Activated naive CD4-positive, alpha-beta T cell treated with anti-CD3 and anti-CD28 coated beads, Interleukin-2, amount 50 U/mL, for 24 hours (primary cell): ENCODE data around the gene SPATS1.
"Not testable (repeated sequence)": the region's sequence is repeated elsewhere in the genome, so short reads cannot be mapped to it uniquely, and the experiment has no call there.

Source experiments
- H3K27ac Mint-ChIP-seq: one replicate; pipeline ENCODE4 v1.8.0; 2021; ENCODE audit warnings: mild to moderate bottlenecking, mixed read lengths
- H3K27me3 Mint-ChIP-seq: one replicate; pipeline ENCODE4 v1.8.0; 2021; ENCODE audit warnings: mixed read lengths
- H3K36me3 Mint-ChIP-seq: one replicate; pipeline ENCODE4 v1.8.0; 2021; ENCODE audit warnings: mixed read lengths
- H3K4me1 Mint-ChIP-seq: one replicate; pipeline ENCODE4 v1.8.0; 2021; ENCODE audit warnings: mixed read lengths
- H3K4me3 Mint-ChIP-seq: one replicate; pipeline ENCODE4 v1.8.0; 2021; ENCODE audit warnings: mild to moderate bottlenecking, mixed read lengths
- H3K9me3 Mint-ChIP-seq: one replicate; pipeline ENCODE4 v1.8.0; 2021; ENCODE audit warnings: mixed read lengths

The SPATS1 gene

GRCh38 chr6:44327760-44328159 lies 14.7 kb upstream of the SPATS1 start:
- Mint-ChIP-seq H3K4me3 (no peak overlapping the region), H3K9me3 (no peaks in the 10 kb centered on the region), H3K4me1 (no peaks in the 10 kb centered on the region), H3K36me3 (no peaks in the 10 kb centered on the region), H3K27me3 (peaks cover 9% of the 10 kb centered on the region), H3K27ac (no peak overlapping the region)

DNA sequence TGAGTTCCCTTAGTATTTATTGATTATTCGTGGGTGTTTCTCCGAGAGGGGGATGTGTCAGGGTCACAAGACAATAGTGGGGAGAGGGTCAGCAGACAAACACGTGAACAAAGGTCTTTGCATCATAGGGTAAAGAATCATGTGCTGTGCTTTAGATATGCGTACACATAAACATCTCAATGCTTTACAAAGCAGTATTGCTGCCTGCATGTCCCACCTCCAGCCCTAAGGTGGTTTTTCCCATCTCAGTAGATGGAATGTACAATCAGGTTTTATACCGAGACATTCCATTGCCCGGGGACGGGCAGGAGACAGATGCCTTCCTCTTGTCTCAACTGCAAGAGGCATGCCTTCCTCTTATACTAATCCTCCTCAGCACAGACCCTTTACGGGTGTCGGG lies 14.2 kb upstream of the SPATS1 start:
- H3K27ac Mint-ChIP-seq, H3K27me3 Mint-ChIP-seq, H3K4me1 Mint-ChIP-seq, H3K9me3 Mint-ChIP-seq, H3K36me3 Mint-ChIP-seq, H3K4me3 Mint-ChIP-seq: not testable (repeated sequence)

DNA sequence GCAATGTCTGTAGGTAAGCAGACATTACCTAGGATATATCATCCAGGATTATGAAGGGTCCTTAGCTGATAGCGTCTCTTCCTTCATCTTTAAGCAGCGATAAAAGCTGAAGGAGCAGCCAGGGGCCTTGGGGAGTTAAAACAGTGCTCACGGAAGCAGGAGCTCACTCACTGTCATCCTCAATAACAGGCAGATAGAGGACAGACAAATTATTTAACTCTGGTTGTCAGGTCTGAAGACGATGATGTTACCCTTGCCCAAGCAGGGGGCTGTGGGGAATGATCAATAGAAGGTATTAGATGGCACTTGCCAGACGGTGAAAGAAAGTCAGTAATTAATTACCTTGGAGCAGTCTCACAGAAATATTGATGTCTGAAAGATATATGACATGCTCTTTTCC lies 12.6 kb upstream of the SPATS1 start:
- no peaks in the 10 kb centered on the region for H3K36me3 Mint-ChIP-seq
- H3K9me3 Mint-ChIP-seq: no peaks in the 10 kb centered on the region
- no peak overlapping the region for H3K27ac Mint-ChIP-seq
- H3K27me3 Mint-ChIP-seq: peaks cover 9% of the 10 kb centered on the region
- no peak overlapping the region for H3K4me3 Mint-ChIP-seq
- no peaks in the 10 kb centered on the region for H3K4me1 Mint-ChIP-seq

- Mint-ChIP-seq H3K4me3 (no peak overlapping the region), H3K4me1 (no peaks in the 10 kb centered on the region), H3K36me3 (no peaks in the 10 kb centered on the region), H3K9me3 (no peaks in the 10 kb centered on the region), H3K27me3 (peaks cover 9% of the 10 kb centered on the region), H3K27ac (no peak overlapping the region)
Measured at GRCh38 chr6:44332585-44332984, 9.9 kb upstream of the SPATS1 start.

DNA sequence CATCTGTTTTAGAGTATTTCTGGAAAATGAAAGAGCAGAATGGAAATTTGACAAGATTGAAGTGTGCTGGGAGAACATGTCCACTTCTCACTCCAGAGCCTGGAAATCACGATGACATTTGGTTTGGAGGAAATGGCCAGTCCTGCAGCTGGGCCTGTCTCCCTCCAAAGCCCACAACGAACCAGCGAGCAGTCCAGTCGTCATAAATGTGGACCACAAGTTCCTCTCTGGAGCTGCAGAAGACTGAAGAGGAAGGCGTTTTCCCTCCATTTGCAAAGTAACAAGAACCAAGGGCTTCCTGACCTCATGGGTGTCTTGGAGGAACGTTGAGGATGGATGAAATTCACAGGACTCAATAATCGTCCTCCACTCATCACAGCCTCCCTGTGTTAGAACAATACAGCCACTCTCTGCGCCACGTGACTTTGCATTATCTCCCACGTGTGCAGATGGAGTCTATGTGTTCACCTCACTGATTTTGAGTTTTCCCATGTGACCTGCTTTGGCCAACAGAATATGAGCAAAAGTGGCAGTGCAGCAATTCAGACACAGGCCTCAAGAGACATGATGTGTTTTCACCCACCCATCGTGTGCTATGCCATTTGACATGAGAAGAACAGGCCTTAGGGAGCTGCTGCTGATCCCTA lies 9.1 kb upstream of the SPATS1 start:
- peaks cover 6% of the 10 kb centered on the region for H3K27me3 Mint-ChIP-seq

DNA sequence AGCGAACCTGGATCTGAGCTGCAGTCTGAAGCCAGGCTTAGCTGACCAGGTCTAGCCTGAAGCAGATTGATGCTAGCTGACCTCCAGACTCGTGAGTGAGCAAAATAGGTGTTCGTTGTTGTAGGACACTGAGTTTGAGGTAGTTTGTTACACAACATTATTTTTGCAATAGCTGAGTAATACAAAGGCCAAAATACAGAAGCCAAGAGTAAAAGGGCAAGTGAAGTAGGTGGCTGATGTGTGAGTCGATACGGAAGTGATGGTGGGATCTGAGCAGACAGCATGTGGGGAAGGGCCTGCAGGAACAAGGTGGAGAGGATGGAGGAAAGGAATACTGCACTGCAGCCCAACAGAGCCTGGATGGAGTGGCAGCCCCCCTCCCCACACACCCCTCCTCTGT lies 8.5 kb upstream of the SPATS1 start:
- Mint-ChIP-seq H3K27me3 (peaks cover 6% of the 10 kb centered on the region), H3K9me3 (no peaks in the 10 kb centered on the region), H3K27ac (no peak overlapping the region), H3K4me3 (no peak overlapping the region), H3K4me1 (no peaks in the 10 kb centered on the region), H3K36me3 (no peaks in the 10 kb centered on the region)

More for the DNA sequence above, 9.1 kb upstream of the SPATS1 start:
- Mint-ChIP-seq H3K4me1 (no peaks in the 10 kb centered on the region), H3K9me3 (no peaks in the 10 kb centered on the region), H3K27ac (no peak overlapping the region), H3K4me3 (no peak overlapping the region), H3K36me3 (no peaks in the 10 kb centered on the region)

- Mint-ChIP-seq H3K27ac (no peak overlapping the region), H3K36me3 (no peaks in the 10 kb centered on the region), H3K27me3 (no peaks in the 10 kb centered on the region), H3K4me1 (no peaks in the 10 kb centered on the region), H3K9me3 (no peaks in the 10 kb centered on the region), H3K4me3 (no peak overlapping the region)
Measured at GRCh38 chr6:44335631-44336030, 6.8 kb upstream of the SPATS1 start.

GRCh38 chr6:44338228-44339122 lies 4.0 kb upstream of the SPATS1 start:
- Mint-ChIP-seq H3K4me1 (no peaks in the 10 kb centered on the region), H3K4me3 (no peak overlapping the region), H3K36me3 (no peaks in the 10 kb centered on the region), H3K27ac (no peak overlapping the region), H3K27me3 (peaks cover 15% of the 10 kb centered on the region), H3K9me3 (no peaks in the 10 kb centered on the region)

DNA sequence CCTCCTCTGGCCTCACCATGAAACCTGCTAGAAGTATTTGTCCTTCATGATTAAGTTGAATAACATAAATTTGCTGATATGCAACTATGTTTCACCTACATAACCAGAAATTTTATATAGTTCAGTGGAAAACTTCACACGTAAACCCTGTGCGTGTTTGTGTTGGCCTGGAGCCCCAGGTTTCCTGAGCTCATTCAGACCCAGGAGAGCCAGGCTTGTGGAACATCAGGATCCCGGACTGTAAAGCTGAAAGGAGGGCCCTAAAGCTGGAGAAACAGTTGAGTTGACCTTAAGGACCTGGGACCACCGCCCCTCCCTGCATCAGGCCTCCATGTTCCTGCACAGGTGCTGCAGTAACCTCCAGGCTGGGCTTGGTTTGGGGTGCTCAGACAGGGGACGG lies 3.1 kb upstream of the SPATS1 start:
- H3K4me3 Mint-ChIP-seq: no peak overlapping the region
- no peaks in the 10 kb centered on the region for H3K36me3 Mint-ChIP-seq
- H3K4me1 Mint-ChIP-seq: no peaks in the 10 kb centered on the region
- H3K27ac Mint-ChIP-seq: no peak overlapping the region
- peaks cover 21% of the 10 kb centered on the region for H3K27me3 Mint-ChIP-seq
- no peaks in the 10 kb centered on the region for H3K9me3 Mint-ChIP-seq

DNA sequence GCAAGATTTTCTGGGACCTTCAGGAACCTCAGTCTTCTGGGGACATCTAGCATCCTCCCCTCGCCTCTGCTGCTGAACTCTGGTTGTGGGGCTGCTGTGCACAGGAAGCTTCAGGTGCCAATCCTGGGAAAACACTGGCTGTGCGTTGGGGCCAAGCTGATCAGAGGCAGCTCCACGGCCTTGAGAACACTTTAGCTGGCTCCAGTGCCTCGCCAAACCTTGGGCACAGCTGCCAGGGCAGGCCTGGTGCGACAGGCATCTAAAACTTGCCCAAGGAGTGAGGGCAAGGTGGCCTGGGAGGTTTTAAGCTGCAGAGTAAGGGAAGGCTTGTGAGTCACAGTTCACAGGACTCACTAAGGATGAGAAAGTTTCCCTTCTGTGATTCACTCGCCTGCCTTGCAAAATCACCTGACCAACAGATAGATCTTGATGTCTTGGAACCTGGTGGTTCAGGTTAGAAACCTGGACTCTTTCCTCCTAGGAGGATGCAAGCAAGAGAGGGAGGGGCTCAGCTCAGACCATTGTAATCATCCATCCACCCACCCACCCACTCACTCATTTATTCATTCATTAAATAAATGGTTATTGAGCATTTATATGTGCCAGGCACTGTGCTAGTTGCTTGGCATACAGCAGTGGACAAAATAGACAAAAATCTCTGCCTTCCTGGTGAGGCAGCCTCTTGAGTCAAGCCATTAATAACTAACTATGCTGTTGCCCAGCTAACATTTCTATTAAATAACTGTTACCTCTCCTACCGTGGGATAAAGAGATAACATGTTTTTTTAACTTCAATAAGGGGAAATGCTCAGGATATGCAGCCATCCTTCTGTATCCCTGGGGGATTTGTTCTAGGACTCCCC lies 2.5 kb upstream of the SPATS1 start:
- Mint-ChIP-seq H3K9me3 (no peaks in the 10 kb centered on the region), H3K27me3 (peaks cover 26% of the 10 kb centered on the region), H3K27ac (no peak overlapping the region)

GRCh38 chr6:44341095-44341890 lies 1.2 kb upstream of the SPATS1 start:
- H3K9me3 Mint-ChIP-seq: no peaks in the 10 kb centered on the region
- no peaks in the 10 kb centered on the region for H3K36me3 Mint-ChIP-seq
- H3K4me3 Mint-ChIP-seq: no peak overlapping the region
- no peaks in the 10 kb centered on the region for H3K4me1 Mint-ChIP-seq
- H3K27me3 Mint-ChIP-seq: peaks cover 29% of the 10 kb centered on the region
- no peak overlapping the region for H3K27ac Mint-ChIP-seq

More for the DNA sequence above, 2.5 kb upstream of the SPATS1 start:
- Mint-ChIP-seq H3K36me3 (no peaks in the 10 kb centered on the region), H3K4me3 (no peak overlapping the region), H3K4me1 (no peaks in the 10 kb centered on the region)

DNA sequence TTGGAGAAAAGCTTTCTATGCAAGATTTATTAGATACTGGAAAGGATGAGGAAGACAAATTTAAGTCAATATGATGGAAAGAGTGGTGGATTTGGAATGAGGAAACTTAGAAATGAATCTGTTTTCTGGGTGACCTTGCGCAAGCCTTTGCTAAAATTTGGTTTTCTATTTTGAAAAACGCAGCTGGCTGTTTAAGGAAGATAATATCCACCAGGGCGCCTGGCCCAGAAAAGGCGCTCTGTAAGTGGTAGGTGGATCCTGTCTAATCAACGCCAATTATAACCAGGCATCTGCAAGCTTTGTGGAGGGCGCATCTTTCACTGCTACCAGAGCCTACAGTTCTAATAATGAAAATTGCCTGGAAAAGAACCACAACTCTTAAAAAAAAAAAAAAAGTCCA lies 398 bp upstream of the SPATS1 start:
- Mint-ChIP-seq H3K27me3 (peaks cover 29% of the 10 kb centered on the region), H3K4me3 (no peak overlapping the region), H3K4me1 (no peaks in the 10 kb centered on the region), H3K27ac (no peak overlapping the region), H3K9me3 (no peaks in the 10 kb centered on the region), H3K36me3 (no peaks in the 10 kb centered on the region)

GRCh38 chr6:44346818-44347217 lies 4.4 kb downstream of the SPATS1 start:
- H3K4me1 Mint-ChIP-seq, H3K27ac Mint-ChIP-seq, H3K4me3 Mint-ChIP-seq, H3K9me3 Mint-ChIP-seq, H3K36me3 Mint-ChIP-seq: not testable (repeated sequence)
- peaks cover 22% of the 10 kb centered on the region for H3K27me3 Mint-ChIP-seq

DNA sequence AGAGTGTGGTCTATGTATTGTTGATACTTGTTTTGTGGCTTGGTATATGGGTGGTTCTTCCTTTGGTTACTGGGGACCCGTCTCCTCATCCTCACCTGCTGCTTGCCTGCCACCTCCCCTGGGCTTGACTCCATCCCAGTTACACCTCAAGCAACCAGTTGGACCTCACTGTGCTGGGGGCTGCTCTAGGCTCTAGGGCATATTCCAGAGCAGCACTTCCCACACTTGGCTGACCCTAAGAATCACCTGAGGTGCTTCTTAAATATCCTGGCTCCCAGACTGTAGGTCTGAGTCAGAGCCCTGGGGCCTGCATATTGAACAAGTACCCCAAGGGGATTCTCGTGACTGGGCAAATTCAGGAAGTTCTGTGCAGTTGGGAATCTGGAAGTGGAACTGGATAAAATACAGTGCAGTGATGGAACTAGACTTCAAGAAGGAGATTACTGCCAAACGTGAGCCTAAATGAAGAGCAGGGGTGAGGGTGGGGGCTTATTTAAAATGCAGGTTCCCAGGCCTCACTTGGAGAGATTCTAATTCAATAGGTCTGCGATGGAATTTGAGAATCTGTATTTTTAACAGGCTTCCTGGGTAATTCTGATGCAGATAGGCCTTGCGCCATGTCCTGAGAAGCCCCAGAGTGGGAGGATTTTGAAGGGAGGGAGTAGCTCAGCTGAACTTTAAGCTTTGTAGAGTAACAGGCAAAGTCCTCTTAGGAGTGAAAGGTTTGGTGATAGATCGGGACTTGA lies 7.6 kb downstream of the SPATS1 start:
- H3K36me3 Mint-ChIP-seq: no peaks in the 10 kb centered on the region
- no peaks in the 10 kb centered on the region for H3K4me1 Mint-ChIP-seq
- H3K4me3 Mint-ChIP-seq: no peak overlapping the region
- H3K9me3 Mint-ChIP-seq: no peaks in the 10 kb centered on the region
- H3K27ac Mint-ChIP-seq: no peak overlapping the region
- peaks cover 2% of the 10 kb centered on the region for H3K27me3 Mint-ChIP-seq

DNA sequence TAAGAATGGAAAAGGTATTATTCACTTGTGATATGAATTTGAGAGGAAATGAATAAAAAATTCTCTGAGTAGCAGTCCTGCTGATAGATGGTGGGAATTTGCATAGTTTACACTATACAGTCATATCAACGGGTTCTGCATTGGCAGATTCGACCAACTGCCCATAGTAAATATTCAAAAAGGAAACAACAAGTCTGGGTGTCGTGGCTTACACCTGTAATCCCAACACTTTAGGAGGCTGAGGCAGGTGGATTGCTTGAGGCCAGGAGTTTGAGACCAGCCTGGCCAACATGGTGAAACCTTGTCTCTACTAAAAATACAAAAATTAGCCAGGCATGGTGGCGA lies 8.2 kb downstream of the SPATS1 start:
- H3K27me3 Mint-ChIP-seq, H3K36me3 Mint-ChIP-seq, H3K4me1 Mint-ChIP-seq, H3K9me3 Mint-ChIP-seq, H3K4me3 Mint-ChIP-seq, H3K27ac Mint-ChIP-seq: not testable (repeated sequence)
